ACC112 (cell line): ENCODE results near the gene SIGLEC14.

Experiments
- H2AFZ ChIP-seq: fragments of 200-600 bp; sonication (generic); one replicate; pipeline ENCODE4 v1.6.0; 2017; ENCODE audit warnings: antibody characterized with exemption, low read length; ENCODE audit not compliant: unreplicated experiment
- H3K27ac ChIP-seq: fragments of 200-600 bp; sonication (generic); 2 replicates; pipeline ENCODE4 v1.5.1; 2014; ENCODE audit warnings: low read depth, mild to moderate bottlenecking, antibody characterized with exemption, low read length, moderate library complexity
- H3K27me3 ChIP-seq: fragments of 200-600 bp; sonication (generic); 2 replicates; pipeline ENCODE4 v1.6.1; 2014; ENCODE audit warnings: mild to moderate bottlenecking, antibody characterized with exemption, low read length, moderate library complexity, mixed read lengths; ENCODE audit not compliant: insufficient read depth
- H3K36me3 ChIP-seq: fragments of 200-600 bp; sonication (generic); 2 replicates; pipeline ENCODE4 v1.6.1; 2016; ENCODE audit warnings: mild to moderate bottlenecking, antibody characterized with exemption, low read length, moderate library complexity, mixed read lengths; ENCODE audit not compliant: insufficient read depth
- H3K4me1 ChIP-seq: fragments of 200-600 bp; sonication (generic); one replicate; pipeline ENCODE4 v1.6.1; 2016; ENCODE audit warnings: low read length, mixed read lengths; ENCODE audit not compliant: insufficient read depth, unreplicated experiment, control insufficient read depth
- H3K4me3 ChIP-seq: fragments of 200-600 bp; sonication (generic); 2 replicates; pipeline ENCODE4 v1.5.1; 2014; ENCODE audit warnings: mild to moderate bottlenecking, low read depth, low read length
- H3K79me2 ChIP-seq: fragments of 200-600 bp; sonication (generic); one replicate; pipeline ENCODE4 v1.6.0; 2016; ENCODE audit warnings: low read length; ENCODE audit not compliant: control insufficient read depth, unreplicated experiment, insufficient read depth

SIGLEC14 gene

DNA sequence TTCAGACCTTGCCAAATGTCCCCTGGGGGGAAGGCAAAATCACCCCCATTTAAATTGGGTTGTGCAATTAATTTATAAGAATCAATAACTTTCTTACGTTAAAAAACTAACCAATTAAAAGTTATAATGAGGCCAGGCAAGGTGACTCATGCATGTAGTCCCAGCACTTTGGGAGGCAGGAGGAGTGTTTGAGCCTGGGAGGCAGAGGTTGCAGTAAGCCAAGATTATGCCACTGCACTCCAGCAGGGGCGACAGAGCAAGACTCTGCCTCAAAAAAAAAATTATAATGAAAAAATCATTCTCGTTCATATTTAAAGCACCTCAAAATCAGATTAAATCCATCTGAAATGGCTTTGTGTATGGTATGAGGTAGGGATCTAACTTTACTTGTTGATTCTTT, 18.4 kb upstream of the SIGLEC14 start:
- H3K4me1 ChIP-seq = no peaks in the 10 kb centered on the region
- no peaks in the 10 kb centered on the region for H3K36me3 ChIP-seq
- H3K4me3 ChIP-seq = no peak overlapping the region
- H3K27ac ChIP-seq = no peak overlapping the region
- no peaks in the 10 kb centered on the region for H3K79me2 ChIP-seq
- peaks cover 11% of the 10 kb centered on the region; the same call in 1 of the 2 replicates for H3K27me3 ChIP-seq
- no peak overlapping the region for H2AFZ ChIP-seq

DNA sequence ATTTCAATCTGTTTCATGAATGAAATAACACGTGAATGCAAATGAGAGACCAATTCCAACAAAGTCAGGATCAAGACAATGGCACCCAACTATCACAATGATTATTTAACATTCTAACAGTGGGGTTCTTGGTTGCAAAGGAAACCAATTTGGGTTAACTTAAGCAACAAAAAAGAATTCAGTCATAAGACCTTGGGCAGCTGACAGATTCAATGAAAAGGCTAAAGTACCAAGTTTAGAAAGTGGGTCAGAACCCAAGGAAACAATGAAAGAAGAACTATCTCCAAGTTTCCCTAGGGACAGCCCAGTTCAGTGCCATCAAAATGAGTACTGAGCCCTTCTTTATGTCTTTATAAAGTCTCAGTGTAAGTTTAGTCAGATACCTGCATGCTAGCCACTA, 17.5 kb upstream of the SIGLEC14 start:
- peaks cover 11% of the 10 kb centered on the region; the same call in 1 of the 2 replicates for H3K27me3 ChIP-seq
- no peak overlapping the region for H2AFZ ChIP-seq
- H3K36me3 ChIP-seq = no peaks in the 10 kb centered on the region
- H3K4me1 ChIP-seq = no peaks in the 10 kb centered on the region
- no peak overlapping the region for H3K27ac ChIP-seq
- no peak overlapping the region for H3K4me3 ChIP-seq
- no peaks in the 10 kb centered on the region for H3K79me2 ChIP-seq

GRCh38 chr19:51663650-51664049, 17.0 kb upstream of the SIGLEC14 start:
- no peaks in the 10 kb centered on the region for H3K79me2 ChIP-seq
- no peaks in the 10 kb centered on the region for H3K36me3 ChIP-seq
- no peaks in the 10 kb centered on the region for H3K4me1 ChIP-seq
- peaks cover 11% of the 10 kb centered on the region; the same call in 1 of the 2 replicates for H3K27me3 ChIP-seq
- H2AFZ ChIP-seq = no peak overlapping the region
- H3K27ac ChIP-seq = no peak overlapping the region
- H3K4me3 ChIP-seq = no peak overlapping the region

- H3K27ac ChIP-seq = no peak overlapping the region
- no peak overlapping the region for H3K4me3 ChIP-seq
- H3K4me1 ChIP-seq = no peaks in the 10 kb centered on the region
- peaks cover 11% of the 10 kb centered on the region; the same call in 1 of the 2 replicates for H3K27me3 ChIP-seq
- no peaks in the 10 kb centered on the region for H3K36me3 ChIP-seq
- H3K79me2 ChIP-seq = no peaks in the 10 kb centered on the region
- H2AFZ ChIP-seq = no peak overlapping the region
These were observed 14.5 kb upstream of the SIGLEC14 start for GRCh38 chr19:51660975-51661600.

DNA sequence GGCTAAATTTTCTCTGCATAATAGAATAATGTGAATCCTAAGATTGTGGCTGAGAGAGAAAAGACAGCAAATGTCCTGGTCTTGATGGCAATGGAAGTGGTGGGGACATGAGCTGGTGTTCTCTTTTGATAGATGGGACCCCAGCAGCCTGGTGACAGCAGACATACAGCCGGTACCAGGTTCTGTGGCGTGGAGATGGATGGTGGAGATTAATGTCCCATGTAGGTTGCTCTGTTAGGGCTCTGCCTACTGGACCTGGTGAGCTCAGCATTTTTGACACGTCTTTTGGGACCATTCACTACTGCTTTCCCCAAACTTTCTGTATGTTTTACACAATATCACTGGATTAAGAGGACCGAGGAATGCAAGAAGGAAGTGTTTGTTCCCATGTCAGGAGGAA, 8.2 kb upstream of the SIGLEC14 start:
- H3K27ac ChIP-seq = no peak overlapping the region
- H3K4me1 ChIP-seq = no peaks in the 10 kb centered on the region
- H3K4me3 ChIP-seq = no peak overlapping the region
- H3K27me3 ChIP-seq = peaks cover 17% of the 10 kb centered on the region
- H2AFZ ChIP-seq = no peak overlapping the region
- no peaks in the 10 kb centered on the region for H3K79me2 ChIP-seq
- no peaks in the 10 kb centered on the region for H3K36me3 ChIP-seq

- Histone ChIP-seq H2AFZ (no peak overlapping the region), H3K4me1 (no peaks in the 10 kb centered on the region), H3K4me3 (no peak overlapping the region), H3K27me3 (peaks cover 30% of the 10 kb centered on the region), H3K27ac (no peak overlapping the region), H3K36me3 (no peaks in the 10 kb centered on the region), H3K79me2 (no peaks in the 10 kb centered on the region)
These were observed 6.5 kb upstream of the SIGLEC14 start for GRCh38 chr19:51653162-51653561.

DNA sequence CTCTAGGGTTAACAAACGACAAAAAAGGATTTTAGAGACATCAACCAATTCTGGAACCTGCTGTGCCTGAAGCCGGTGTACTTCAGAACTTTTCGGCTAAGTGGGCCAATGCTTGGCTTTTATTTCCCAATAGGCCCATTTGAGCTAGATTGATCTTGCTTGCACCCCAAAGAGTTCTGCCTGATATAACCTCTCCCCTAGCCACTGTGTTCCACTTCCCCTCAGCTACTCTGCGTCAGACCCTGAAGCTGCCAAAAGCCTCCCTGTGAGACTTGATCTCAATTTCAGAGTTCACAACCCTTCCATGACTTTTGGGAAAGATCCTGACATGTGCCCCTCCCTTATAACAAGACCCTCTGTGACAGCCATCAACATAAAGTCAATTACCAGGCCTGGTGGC, 5.6 kb upstream of the SIGLEC14 start:
- no peak overlapping the region for H3K4me3 ChIP-seq
- H3K27me3 ChIP-seq = peaks cover 30% of the 10 kb centered on the region
- H2AFZ ChIP-seq = no peak overlapping the region
- H3K4me1 ChIP-seq = no peaks in the 10 kb centered on the region
- H3K36me3 ChIP-seq = no peaks in the 10 kb centered on the region
- H3K27ac ChIP-seq = no peak overlapping the region
- no peaks in the 10 kb centered on the region for H3K79me2 ChIP-seq

GRCh38 chr19:51651216-51651846, 4.7 kb upstream of the SIGLEC14 start:
- Histone ChIP-seq H2AFZ (no peak overlapping the region), H3K27ac (no peak overlapping the region), H3K79me2 (no peaks in the 10 kb centered on the region), H3K4me3 (no peak overlapping the region), H3K4me1 (no peaks in the 10 kb centered on the region), H3K36me3 (no peaks in the 10 kb centered on the region), H3K27me3 (peaks cover 34% of the 10 kb centered on the region)

DNA sequence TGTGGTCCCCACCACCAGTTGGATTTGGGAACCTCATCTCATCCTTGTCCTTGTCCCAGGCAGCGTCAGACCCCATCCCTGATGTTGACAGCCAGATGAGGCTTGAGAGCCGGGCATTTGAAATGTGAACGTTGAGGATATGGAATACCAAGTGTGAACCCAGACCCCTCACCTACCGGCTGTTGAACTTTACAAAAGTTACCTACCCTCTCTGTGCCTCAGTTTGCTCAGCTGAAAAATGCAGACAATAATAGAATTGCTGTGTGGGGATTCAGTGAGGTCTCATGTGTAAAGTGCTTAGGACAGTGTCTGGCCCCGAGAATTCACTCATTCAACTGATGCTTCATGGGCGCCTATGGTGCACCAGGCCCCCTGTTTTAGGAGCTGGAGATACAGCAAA, 693 bp upstream of the SIGLEC14 start:
- no peak overlapping the region for H2AFZ ChIP-seq
- peaks cover 46% of the 10 kb centered on the region for H3K27me3 ChIP-seq
- no peak overlapping the region for H3K4me3 ChIP-seq
- H3K79me2 ChIP-seq = no peaks in the 10 kb centered on the region
- H3K27ac ChIP-seq = no peak overlapping the region
- no peaks in the 10 kb centered on the region for H3K4me1 ChIP-seq
- no peaks in the 10 kb centered on the region for H3K36me3 ChIP-seq

DNA sequence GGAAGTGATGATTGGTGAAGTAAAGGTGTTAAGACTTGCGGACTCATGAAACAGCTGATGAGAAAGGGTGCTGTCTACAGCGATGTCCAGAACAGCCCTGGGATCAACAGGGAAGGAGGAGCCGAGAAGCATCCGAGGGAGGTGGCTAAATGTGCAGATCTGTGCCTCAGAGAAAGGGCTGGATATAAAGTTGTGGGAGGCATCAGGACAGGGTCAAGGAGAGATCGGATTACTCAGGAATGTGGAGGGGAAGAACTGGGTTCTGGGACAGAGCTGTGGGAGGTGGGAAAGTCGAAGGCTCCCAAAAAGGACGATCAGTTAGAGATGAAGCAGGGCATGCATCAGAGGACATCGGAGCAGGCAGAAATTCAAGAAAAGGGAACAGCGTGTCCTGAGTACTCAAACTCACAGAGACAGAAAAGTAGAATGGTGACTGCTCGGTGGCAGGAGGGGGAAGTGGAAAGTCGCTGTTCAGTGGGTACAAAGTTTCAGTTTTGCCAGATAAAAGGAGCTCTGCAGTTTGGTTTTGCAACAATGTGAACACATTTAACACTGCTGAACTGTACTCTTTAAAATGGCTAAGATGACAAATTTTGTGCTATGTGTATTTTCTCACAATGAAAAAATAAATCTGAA, 1.9 kb downstream of the SIGLEC14 start:
- Histone ChIP-seq H3K4me1 (no peaks in the 10 kb centered on the region), H3K27ac (no peak overlapping the region), H3K36me3 (no peaks in the 10 kb centered on the region), H3K27me3 (peaks cover 53% of the 10 kb centered on the region), H3K79me2 (no peaks in the 10 kb centered on the region), H2AFZ (no peak overlapping the region), H3K4me3 (no peak overlapping the region)

DNA sequence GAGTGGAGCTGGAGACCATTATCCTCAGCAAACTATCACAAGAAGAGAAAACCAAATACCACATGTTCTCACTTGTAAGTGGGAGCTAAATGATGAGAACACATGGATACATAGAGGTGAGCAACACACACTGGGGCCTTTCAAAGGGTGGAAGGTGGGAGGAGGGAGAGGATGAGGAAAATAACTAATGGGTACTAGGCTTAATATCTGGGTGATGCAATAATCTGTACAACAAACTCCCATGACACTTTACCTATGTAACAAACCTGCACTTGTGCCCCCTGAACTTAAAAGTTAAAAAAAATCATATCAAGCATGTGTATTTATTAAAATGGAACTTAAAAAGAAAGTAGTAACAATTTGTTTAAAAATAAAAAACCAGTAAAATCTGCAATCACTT, 5.0 kb downstream of the SIGLEC14 start:
- H3K27ac ChIP-seq = no peak overlapping the region
- H2AFZ ChIP-seq = no peak overlapping the region
- H3K27me3 ChIP-seq = peaks cover 57% of the 10 kb centered on the region
- no peaks in the 10 kb centered on the region for H3K36me3 ChIP-seq
- H3K4me1 ChIP-seq = no peaks in the 10 kb centered on the region
- no peak overlapping the region for H3K4me3 ChIP-seq
- no peaks in the 10 kb centered on the region for H3K79me2 ChIP-seq
